NCI-H345 treated with DMSO at 0.1 percent for 48 hours (cell line): ENCODE results near the gene SUPV3L1.

Experiments used
- DNase-seq: peaks from one replicate; lab custom pipeline; 2025; ENCODE audit not compliant: unreplicated experiment; lab: John Stamatoyannopoulos, UW

SUPV3L1 gene

GRCh38 chr10:69254877-69255276, 74.8 kb downstream of the SUPV3L1 start:
- no peak for DNase-seq
